Measurements from ENCODE around the gene LBR.
"Not testable (repeated sequence)": the region's sequence is repeated elsewhere in the genome, so short reads cannot be mapped to it uniquely, and the experiment has no call there.

LBR gene

GRCh38 chr1:225422795-225423517 is 4.9 kb downstream of the LBR start:
- no peak for DNase-seq (ENCODE audit: low read depth)

GRCh38 chr1:225422031-225422605 is 5.7 kb downstream of the LBR start:
- no peak for DNase-seq (ENCODE audit: low read depth)

GRCh38 chr1:225418598-225418997 is 9.2 kb downstream of the LBR start:
- no peak for DNase-seq (ENCODE audit: low read depth)

- no peak for DNase-seq (ENCODE audit: low read depth)
Measured at GRCh38 chr1:225418059-225418458, 9.8 kb downstream of the LBR start.

GRCh38 chr1:225415967-225416745 is 11.7 kb downstream of the LBR start:
- DNase-seq (ENCODE audit: low read depth): no peak

- DNase-seq (ENCODE audit: low read depth): no peak
Measured at GRCh38 chr1:225415307-225415706, 12.5 kb downstream of the LBR start.

GRCh38 chr1:225413708-225414375 is 14.0 kb downstream of the LBR start:
- DNase-seq (ENCODE audit: low read depth): no peak

- DNase-seq (ENCODE audit: low read depth): no peak
Measured at GRCh38 chr1:225412803-225413351, 15.0 kb downstream of the LBR start.

- no peak for DNase-seq (ENCODE audit: low read depth)
Measured at GRCh38 chr1:225412321-225412720, 15.5 kb downstream of the LBR start.

GRCh38 chr1:225410036-225410435 is 17.8 kb downstream of the LBR start:
- DNase-seq (ENCODE audit: low read depth): no peak

GRCh38 chr1:225409051-225409450 is 18.8 kb downstream of the LBR start:
- DNase-seq (ENCODE audit: low read depth): no peak

- no peak for DNase-seq (ENCODE audit: low read depth)
Measured at GRCh38 chr1:225408249-225408648, 19.6 kb downstream of the LBR start.

GRCh38 chr1:225407755-225408154 is 20.1 kb downstream of the LBR start:
- no peak for DNase-seq (ENCODE audit: low read depth)

- no peak for DNase-seq (ENCODE audit: low read depth)
Measured at GRCh38 chr1:225406976-225407725, 20.7 kb downstream of the LBR start.

GRCh38 chr1:225400968-225401367 is 26.9 kb downstream of the LBR start:
- no peak for DNase-seq (ENCODE audit: low read depth)

GRCh38 chr1:225396357-225396756 is 31.5 kb downstream of the LBR start:
- no peak for DNase-seq (ENCODE audit: low read depth)

GRCh38 chr1:225389843-225390242 is 38.0 kb downstream of the LBR start:
- no peak for DNase-seq (ENCODE audit: low read depth)

GRCh38 chr1:225388372-225388771 is 39.5 kb downstream of the LBR start:
- peak; percentile 57 for DNase-seq (ENCODE audit: low read depth)

- DNase-seq (ENCODE audit: low read depth): not testable (repeated sequence)
Measured at GRCh38 chr1:225386860-225387259, 41.0 kb downstream of the LBR start.

- DNase-seq (ENCODE audit: low read depth): no peak
Measured at GRCh38 chr1:225380691-225381090, 47.1 kb downstream of the LBR start.

GRCh38 chr1:225378880-225379279 is 49.0 kb downstream of the LBR start:
- DNase-seq (ENCODE audit: low read depth): peak; percentile 59

- DNase-seq (ENCODE audit: low read depth): no peak
Measured at GRCh38 chr1:225374996-225375395, 52.8 kb downstream of the LBR start.

Data from iris pigment epithelial cell (primary cell).